GM21529 (cell line): Measurements from ENCODE around the gene RGS13.
A peak's percentile ranks its signal among the peaks of the same experiment; 100 is the strongest.

Experiments
- ATAC-seq: cut with Tn5 transposase; IDR thresholded peaks from one replicate; pipeline ENCODE4 v1.9.1; 2021; ENCODE audit not compliant: unreplicated experiment

RGS13 gene

DNA sequence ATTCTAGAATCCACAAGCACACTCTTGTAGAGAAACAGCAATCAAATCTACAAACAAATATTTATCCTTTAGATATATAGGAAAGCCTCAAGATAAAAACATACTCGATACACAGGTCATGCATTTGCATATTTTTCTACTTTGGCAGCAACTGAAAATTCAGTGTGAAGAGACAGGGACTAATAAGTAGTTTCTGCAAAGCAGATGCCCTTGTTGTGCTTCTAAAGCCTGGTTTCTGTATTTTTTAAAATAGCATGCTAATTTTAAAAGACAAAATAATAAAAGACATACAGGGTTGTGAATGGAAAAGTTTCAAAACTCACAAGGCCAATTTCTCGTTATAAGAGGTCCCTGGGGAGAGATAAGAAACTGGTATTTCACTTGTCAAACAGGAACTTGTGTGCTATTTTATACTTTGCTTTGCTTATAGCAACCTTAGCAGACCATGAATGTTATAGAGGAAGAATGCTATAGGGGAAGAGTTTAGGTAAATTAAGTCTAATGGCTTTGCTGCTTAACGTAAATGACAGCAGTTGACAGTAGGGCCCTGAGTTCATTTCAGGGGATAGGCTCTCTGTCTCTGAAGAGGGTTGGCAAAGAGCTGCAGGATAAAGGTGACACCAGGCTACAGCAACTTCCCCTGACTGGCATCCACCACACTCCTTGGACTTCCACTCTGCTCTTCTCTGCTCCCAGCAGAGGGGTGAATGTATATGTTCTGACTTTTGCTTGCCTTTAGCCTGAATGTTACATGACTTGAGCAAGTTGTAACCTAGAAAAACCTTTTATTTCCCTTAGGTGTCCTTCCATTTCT, 9.4 kb upstream of the RGS13 start:
- peak; percentile 84 for ATAC-seq

DNA sequence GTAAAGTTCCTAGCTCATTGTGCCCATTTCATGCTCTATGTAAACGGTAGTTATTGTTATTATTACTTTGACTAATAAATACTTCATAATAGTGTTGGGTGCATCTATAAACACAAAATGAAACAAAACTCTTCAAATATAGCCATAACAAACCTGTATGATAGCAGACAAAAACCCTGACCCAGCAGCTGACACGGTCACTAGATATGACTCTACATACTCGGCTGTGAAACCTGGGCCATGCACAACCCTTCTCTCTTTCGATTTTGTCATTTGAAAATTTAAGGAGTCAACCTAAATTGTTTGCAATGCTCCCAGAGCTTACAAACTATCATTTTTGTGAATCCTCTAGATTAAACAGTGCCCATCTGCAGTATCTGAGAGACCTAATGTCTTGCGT, 8.0 kb upstream of the RGS13 start:
- ATAC-seq, result no peak

DNA sequence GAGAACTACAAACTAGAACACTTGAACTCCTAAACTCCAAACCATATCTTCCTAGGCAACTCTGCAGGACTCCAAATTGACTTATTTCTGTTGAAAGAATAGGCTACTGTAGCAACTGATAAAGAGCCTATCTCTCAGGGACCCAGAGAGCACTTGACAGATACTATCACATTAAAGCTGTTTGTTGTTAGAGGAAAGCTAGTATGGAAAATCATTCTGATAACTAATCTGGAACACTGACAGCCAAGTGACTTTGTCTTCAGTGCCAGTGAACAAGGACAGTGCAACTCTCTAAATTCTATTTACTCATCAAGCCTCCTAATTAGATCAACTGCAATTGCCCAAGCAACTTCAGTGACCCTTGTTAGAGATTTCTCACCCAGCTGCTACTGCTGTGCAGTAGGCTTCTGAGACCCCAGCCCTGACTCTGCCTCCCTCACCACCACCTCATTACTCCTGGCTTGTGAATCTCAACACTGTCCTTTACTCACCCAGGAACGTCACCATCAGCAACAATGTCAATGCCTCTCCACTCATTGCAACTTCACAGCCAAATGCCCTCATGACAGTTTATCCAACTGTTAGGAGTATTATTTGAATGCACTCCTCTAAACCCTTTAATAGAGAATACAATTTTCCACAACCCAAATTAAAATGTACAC, 7.4 kb upstream of the RGS13 start:
- no peak for ATAC-seq

DNA sequence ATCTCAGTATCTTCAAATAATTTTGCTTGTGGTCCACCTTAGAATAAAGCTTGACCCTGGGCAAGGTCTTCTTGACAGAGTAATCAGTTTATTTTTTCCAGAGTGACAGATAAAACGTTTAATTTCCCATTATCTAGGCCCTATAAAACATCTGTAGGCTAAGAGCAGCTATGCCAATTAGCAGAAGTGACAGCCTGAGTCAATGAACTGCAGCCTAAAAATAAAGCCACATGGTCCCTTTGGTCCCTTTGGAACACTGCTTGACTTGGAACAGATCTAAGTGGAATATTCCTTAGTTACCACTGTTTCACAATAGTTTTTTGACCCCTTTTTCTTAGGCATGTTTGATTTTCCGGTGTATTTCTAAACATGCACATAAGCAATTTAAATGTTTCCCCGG, 6.3 kb upstream of the RGS13 start:
- no peak for ATAC-seq

DNA sequence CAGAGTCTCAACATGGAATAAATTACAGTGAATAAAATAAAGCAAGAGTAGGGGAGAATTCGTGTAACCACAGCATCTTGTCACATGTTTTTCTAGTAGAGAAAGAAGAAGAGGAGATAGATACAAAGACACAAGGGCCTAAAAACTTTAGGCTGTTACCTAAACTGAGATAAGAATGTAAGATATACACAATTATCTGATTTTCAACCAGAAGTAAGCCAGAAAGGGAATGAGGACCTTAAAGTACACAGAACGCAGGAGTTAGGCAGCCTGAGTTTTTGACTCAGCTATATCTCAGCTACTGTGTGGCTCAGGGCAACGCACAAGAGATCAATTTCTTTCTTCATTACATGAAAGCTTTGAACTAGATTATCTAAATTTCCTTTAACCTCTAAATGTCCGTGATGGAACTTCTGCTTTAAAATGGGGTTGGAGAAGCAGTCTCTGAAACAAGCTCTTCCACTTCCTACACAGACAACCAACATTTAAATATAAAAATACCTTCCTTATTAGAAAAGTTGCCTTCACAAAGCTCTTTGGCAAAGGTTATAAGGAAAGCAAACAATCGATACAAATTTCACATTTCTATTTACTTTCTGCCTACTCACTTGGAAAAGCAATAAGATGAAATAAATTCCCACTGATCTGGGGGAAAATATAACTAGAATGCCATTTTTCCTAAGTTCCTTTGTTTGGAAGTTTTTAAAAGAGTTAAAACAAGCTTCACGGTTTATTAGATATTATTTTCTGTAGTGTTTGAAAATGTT, 5.2 kb upstream of the RGS13 start:
- no peak for ATAC-seq

DNA sequence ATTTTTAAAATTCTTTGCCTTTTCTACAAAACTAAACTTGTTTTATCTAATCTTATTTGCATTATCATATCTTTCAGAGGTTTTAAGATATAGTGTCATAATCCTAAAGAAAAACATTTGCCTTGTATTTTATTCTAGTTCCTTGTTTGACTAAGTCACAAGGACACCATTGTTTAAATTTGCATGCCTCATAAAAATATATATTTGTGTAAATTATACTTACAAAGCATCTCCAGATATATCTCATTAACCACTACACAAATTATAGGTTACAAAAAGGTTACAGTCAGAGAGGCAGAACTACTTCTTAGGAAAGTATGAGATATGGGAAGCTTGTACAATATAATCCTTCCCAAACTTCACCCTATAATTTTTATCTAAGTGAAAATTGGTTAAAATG, 4.2 kb upstream of the RGS13 start:
- ATAC-seq, result no peak

DNA sequence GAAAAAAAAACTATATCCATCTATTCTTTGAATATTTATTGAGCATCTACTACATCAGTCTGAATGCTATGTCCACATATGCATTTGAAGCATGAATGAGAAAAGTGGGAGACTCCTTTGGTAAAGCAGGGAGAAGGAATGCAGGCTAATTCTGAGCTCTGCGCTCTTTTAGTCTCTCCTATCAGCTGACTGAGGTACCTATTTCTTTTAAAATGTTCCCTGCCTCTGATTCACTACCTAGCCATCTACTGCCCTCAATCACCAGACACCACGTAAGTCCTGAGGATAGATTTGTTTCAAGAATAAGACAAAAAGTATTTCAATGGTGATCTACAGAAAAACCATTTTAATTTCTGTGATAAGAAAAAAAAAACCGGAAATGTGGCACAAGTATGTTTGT, 3.8 kb upstream of the RGS13 start:
- ATAC-seq, result no peak

DNA sequence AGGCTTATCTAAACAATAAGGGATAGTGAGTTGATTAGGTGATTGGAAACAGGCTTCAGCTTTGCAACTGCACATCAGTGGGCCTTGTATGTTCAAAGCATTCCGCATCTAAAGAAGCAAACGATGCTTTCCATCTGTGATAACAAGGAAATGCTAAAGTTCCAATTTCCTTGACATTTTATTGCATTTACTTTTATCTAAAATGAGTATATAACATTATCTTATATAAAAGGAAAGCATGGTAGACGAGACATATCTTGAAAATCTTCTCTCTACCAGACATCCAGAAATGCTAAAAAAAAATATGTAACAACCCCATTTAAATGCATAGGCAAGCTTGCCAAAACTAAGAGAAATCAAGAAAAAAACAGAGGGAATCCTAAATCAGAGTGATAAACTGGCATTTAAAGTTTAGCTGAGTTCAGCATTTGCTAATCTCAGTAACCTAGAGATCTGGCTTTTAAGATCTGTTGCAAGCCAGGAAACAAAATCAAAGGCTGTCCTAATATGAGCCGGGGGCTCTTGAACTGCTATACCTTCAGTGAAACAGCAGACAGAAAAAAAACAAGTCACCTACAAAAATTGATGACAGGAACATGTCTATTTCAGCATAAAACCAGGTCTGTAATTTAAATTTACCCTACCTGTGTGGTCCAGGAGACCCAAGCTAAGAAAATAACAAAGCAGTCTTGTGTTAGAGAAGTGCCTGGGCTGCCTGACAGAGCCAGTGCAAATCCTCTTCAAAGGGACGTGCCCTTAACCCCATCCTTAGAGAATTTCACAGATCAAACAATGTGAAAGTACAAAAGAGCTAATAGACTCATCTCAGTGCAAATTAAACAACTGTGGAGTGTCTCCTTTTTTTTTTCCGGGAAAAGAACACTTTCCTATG, 3.1 kb upstream of the RGS13 start:
- ATAC-seq, result no peak

DNA sequence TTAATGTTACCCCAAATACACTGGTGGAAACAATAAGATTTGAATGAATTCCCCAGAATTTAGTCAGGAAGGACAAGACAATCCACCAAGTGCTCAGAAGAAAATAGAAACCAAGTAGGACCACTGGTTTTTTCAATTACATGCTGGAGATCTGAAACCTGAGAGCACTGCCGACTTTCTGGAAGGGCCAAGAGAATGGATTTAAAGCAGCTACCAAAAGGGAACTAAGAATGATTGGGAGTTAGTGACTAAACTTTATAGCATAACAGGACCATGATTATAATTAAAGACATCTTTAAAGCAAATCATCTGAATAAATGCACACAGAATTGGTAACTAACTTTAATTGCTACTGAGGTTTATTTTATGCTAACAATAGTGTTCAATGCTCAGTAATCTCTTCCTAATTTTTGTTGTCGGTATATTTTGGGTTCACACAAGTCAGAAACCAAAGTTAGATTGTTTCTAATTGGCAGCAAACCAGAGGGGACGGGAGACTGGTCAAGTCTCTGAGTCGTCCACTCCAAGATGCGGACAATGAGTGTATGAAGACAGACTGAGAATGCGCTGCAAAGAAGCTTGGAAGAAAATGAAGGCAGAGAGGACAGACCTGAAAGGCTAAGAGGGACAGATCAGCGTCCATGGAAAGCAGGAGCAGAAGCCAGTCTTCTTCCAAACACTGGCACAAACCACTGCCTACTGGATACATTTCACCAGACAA, 2.3 kb upstream of the RGS13 start:
- no peak for ATAC-seq

DNA sequence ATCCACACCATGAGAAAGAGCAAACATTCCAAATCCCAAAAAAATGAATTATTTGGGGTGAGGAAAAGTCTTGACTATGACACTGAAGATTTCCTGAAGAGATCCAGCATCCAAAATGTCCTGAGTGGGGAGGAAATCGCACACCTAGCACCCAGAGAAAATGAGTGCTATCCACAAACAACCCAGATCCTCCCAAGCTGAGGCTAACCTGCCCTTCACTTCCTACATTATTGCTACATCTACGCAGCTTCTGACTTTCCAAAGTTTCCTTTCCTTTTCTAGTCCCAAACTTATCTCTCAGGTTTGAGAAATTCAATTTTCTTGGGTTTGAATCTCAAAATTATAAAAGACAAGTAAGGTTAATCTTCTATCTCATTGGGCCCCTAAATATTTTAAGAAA, 906 bp upstream of the RGS13 start:
- ATAC-seq, result no peak

DNA sequence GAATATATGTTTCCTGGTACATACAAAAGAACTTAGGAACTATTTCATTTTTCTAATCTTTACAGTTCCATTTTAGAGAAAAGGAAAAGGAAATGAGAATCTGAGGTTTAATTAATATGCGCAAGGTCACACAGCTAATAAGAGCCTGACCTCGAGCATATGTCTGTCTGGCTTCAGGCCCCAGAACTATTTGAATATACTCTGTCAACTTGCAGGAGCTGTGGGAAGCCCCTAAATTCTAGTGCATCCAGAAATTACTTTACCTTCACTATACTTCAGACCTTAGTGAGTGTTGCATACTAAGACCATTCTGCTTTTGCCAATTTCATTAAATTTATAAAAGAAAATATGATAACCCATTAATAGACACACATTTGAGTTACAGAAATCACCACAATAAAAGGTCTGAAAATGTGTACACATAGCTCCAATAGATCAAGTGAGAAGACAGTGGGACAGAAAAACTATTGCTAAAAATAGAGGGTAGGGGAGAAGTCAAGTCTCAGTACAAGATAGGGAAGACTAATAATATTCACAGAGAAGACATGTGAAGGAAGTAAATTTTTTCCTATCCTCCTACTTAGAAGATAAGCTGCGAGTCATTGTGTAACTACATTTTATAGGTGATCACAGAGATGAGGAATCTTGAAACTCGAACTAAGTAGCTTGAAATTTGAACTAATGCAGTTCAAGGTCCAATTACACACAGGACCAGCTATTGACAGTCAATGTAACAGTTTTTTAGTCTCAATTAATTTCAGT, 3.8 kb downstream of the RGS13 start:
- ATAC-seq, result peak; percentile 76

DNA sequence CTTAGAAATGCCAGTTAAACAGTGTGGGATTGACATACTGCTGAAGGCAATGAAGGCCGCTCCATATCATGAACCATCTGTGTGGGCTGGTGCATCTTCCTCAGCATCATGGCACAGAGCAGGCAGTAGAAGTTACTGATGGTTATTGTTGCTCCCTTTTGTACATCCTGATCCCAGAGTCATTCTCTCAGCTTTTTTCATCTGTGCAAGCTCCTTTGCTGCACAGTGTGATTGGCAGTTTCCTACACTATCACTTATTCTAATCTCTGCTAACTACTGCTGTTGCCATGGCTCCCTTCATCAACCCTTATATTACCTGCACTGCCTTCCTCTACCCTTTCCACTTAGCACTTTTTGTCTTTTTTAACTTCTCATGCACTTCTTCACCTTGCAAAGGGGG, 16.2 kb downstream of the RGS13 start:
- no peak for ATAC-seq

DNA sequence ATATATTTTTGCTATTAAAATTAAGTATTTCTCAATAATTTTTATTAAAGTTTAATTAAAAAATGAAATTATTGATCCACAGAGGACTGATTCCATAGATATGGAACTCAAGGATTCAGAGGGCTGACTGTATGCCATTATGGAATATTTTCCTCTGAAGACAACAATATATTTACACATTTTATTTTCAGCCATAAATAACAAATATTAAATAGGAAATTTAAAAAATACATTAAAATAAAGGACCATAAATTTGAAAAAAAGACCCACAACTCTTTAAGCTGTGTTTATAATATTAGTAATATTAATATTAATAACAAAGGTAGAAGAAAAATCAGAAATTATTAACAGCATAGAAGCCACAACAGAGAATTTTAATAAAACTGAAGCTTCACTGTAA, 18.2 kb downstream of the RGS13 start:
- ATAC-seq, result no peak

DNA sequence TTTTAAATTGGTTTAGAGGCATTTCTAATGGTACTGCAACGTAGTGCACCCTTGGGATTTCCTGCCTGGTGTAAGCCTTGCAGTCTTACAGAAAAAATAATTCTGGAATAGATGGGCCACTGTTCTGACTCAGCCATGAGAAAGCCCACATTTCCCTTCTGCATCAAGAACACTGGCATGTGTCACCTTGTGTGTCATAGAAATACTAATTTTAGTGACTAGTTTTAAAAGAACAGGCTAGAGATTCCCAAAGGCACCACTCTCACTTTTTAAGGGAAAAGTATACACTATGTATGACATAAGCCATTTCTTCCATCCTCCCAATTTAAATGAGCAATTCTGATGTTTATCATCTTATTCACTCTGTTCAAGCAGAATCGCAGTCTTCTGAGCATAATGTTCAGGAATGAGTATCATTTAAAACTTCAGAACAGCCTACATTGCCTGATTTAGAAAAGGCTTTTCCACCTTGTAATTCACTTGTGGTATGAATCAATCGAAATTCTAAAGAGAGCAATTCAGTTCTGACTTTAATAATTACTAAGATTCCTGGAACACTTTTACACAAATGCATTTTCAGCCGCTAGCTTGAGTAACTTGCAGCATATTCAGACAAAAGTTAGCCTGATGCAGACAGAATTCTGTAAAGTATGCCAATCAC, 18.8 kb downstream of the RGS13 start:
- ATAC-seq, result no peak

DNA sequence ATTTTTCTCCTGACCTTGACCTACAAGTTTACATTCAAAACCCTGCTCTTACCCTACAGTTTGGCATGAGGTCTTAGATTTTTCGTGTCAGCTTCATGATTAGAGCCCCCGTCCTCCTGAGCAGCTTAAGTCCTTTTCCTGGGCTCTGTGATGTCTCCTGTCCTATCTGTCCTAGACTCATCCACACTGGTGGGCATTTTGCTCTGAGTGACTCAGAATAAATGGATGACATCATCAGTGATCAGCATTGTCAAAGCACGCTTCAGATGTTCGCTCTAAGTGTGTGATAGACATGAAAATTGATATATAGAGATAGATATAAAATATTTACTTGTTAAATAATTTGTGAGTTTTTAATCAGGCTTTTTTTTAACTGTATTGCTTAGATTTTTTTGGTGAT, 21.8 kb downstream of the RGS13 start:
- no peak for ATAC-seq

DNA sequence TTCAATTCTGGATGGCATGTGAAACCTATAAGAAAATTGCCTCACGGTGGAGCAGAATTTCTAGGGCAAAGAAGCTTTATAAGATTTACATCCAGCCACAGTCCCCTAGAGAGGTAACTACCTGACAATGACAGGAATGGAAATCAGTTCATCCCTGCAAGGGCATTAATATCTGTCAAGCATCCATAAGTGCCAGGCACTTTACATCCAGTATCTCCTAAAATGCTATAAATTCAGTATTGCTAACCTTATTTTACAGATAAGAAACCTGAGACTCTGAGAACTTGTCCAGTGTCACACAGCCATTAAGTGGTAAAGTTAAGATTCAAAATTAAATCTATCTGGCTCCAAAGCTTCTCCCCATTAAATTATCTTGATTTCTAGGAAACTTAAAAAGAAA, 22.3 kb downstream of the RGS13 start:
- no peak for ATAC-seq

DNA sequence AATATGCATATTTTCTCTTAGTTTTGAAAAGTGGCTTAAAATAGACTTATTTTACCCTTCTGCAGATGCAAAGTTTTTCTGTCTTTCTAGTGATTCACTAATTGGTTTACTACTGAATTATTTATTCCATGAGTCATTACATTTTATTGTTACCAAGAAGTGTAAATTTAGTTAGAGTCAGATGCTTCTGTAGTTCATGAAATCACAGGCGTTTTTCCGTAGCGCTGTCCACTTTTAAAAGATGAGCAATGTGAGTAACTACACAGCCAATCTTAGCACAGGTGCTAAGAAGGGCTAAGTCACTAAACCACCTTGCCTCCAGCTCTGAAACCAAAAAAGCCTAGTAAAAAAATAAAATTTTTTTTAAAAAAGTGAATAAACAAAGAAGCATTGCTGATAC, 24.7 kb downstream of the RGS13 start:
- ATAC-seq, result no peak

DNA sequence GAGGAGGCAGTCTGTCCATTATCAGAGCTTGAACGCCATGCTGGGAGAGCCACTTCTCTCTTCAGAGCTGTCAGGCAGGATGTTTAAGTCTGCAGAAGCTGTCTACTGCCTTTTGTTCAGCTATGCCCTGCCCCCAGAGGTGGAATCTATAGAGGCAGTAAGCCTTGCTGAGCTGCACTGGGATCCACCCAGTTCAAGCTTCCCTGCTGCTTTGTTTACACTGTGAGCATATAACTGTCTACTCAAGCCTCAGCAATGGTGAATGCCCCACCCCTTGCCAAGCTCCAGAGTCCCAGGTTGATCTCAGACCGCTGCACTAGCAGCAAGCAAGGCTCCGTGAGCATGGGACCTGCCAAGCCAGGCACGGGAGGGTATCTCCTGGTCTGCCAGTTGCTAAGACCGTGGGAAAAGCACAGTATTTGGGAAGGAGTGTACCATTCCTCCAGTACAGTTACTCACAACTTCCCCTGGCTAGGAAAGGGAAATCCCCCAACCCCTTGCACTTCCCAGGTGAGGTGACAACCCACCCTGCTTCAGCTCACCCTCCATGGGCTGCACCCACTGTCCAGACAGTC, 32.5 kb downstream of the RGS13 start:
- no peak for ATAC-seq

DNA sequence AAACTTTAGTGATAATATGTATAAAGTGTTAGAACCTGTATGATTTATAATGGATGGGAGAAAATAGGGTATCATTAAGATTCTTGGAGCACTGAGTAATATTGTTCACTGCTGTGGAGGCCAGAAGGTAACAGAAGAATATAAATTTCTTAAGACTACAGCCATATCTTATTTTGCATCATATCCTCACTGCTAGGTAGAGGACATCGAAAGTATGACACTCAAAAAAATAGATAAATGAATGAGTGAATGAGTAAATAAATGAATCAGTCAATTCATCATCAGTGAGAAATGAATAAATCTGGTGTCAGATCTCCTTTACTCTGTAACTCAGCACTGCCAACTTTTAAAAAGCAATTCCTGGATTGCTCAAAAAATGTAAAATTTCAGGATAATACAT, 33.2 kb downstream of the RGS13 start:
- ATAC-seq, result no peak
